ENCODE measurements around the gene BICD2.

GRCh38 chr9:92781899-92782298, 17.3 kb upstream of the BICD2 start:
- TF ChIP-seq CTCF (IDR thresholded peaks at IDR 0.05) (no peak), EP300 (IDR thresholded peaks at IDR 0.05) (no peak), POLR2A (IDR thresholded peaks at IDR 0.05) (no peak)
